G401.6 (cell line): ENCODE results near the gene SEPTIN6.
A peak's percentile ranks its signal among the peaks of the same experiment; 100 is the strongest.

Experiments used
- FAIRE-seq: peaks from 2 replicates; lab custom pipeline; 2012; peaks lifted over from hg19 to GRCh38; lab: Jason Lieb, UNC

Gene SEPTIN6

GRCh38 chrX:119693040-119693995 lies at the start of gene SEPTIN6:
TSS of gene SEPTIN6 (minus strand) at chrX:119693168. CDS start at chrX:119693105, 63 bp downstream.
- FAIRE-seq: peak; percentile 93

GRCh38 chrX:119738742-119739141 lies 45.8 kb upstream of the SEPTIN6 start:
- no peak for FAIRE-seq

GRCh38 chrX:119736206-119736764 lies 43.3 kb upstream of the SEPTIN6 start:
- FAIRE-seq: no peak

- no peak for FAIRE-seq
Observed at GRCh38 chrX:119735467-119735866, 42.5 kb upstream of the SEPTIN6 start.

DNA sequence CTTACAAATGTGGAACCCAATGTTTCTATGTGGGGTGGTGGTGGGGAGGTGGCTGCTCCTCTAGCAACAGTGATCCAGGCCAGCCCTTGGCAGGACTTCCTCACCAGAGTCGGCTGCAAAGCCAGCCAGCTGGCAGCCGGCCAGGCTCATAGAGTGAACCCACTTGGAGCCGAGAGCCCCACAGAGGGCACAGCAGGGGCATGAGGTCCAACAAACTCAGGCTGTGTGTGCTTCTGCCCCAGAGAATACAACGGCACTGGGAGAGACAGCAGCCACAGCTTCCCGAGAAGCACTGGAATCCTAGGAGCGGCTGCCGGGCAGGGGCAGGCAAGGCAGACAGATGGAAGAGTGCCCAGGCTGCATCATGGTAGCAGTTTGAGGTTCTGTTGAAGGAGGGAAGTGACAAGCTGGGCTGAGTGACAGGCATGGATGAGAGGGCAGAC lies 42.0 kb upstream of the SEPTIN6 start:
- FAIRE-seq: no peak

GRCh38 chrX:119729408-119730201 lies 36.6 kb upstream of the SEPTIN6 start:
- peak; percentile 50 for FAIRE-seq

GRCh38 chrX:119728487-119728886 lies 35.5 kb upstream of the SEPTIN6 start:
- FAIRE-seq: no peak

DNA sequence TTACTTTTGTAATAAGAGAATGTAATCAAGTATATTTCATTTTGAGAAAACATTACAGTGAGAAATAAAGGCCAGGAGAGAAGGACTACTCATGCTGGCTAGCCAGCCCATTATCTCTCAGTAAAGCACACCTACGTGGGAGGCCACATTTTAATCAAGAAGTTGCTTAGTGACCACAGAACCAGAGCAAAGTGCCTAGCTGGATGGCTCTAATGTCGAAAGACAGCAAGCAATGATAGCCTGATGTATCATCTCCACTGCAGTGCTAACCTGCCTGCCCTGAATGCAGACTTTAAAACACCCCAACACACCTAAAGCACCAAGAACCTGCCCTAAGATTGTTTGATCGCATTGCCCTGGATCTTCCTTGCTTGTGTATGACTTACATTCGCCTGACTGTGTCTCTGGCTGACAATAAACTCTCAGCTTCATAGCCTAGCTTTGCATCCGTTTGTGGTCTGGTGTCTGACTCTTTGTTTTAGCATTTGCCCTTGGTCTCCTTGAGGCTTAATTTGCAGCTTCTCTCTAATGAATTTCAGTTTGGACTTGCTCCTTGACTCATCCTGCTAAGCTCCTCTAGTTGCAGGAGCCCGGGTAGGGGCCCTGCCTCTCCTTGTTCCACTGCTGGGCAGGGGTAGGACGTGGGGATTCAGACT lies 34.1 kb upstream of the SEPTIN6 start:
- FAIRE-seq: no peak

GRCh38 chrX:119721926-119722325 lies 29.0 kb upstream of the SEPTIN6 start:
- FAIRE-seq: no peak

GRCh38 chrX:119721487-119721886 lies 28.5 kb upstream of the SEPTIN6 start:
- no peak for FAIRE-seq

- FAIRE-seq: no peak
Observed at GRCh38 chrX:119709630-119710029, 16.7 kb upstream of the SEPTIN6 start.

DNA sequence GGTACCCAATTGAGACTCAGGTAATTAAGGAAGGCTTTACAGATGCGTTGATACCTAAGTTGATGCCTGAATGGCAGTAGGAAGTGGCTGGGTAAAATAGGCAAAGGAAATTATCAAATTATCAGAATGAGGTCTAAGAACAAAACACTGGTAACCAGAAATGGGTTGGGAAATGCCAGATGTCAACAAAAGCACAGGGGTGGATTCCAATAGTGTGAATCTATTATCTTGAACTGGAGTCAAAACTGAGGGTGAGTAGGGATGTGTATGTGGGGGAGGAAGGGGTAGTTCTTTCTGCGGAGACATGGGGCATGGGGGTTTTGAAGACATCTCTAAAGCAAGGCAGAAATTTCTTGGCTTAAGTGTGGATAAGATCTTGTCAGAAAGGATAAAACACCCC lies 16.0 kb upstream of the SEPTIN6 start:
- no peak for FAIRE-seq

DNA sequence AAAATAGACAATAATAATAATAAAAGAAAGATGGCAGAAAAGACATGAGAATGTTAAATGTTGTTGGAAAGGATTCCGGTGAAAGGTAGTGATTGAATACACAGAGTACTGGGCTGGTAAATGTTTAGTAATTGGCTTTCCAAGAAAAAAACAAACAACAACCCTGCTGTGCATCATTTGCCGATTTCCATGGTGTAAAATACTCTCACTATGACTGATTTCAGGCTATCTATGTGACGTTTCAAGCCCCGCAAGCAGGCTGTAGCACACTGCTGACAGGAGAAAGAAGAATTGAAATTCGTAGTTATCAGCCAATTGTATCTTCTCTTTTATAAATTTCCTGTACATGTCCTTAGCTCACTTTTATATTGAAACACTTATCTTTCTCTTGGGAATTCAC lies 13.6 kb upstream of the SEPTIN6 start:
- FAIRE-seq: no peak

DNA sequence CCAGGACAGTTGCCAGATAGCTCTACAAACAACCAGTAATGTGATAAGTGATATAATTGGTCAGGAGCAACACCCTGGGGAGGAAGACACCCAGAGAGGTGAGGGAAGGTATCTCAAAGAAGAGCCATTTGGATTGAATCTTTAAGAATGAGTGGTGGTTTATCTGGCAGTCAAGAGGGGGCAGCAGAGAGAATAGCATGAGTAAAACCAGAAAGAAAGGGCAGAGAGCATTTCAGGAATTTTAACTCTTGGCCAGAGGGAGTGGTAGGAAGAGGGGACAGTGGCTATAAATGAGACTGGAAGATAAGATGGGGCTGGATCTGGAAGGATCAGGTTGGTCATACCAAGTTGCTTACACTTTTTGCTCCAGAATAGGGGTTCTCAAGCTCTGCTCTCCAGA lies 5.9 kb upstream of the SEPTIN6 start:
- FAIRE-seq: peak; percentile 79

GRCh38 chrX:119696251-119696890 lies 3.4 kb upstream of the SEPTIN6 start:
- no peak for FAIRE-seq

- no peak for FAIRE-seq
Observed at GRCh38 chrX:119695535-119696050, 2.6 kb upstream of the SEPTIN6 start.

DNA sequence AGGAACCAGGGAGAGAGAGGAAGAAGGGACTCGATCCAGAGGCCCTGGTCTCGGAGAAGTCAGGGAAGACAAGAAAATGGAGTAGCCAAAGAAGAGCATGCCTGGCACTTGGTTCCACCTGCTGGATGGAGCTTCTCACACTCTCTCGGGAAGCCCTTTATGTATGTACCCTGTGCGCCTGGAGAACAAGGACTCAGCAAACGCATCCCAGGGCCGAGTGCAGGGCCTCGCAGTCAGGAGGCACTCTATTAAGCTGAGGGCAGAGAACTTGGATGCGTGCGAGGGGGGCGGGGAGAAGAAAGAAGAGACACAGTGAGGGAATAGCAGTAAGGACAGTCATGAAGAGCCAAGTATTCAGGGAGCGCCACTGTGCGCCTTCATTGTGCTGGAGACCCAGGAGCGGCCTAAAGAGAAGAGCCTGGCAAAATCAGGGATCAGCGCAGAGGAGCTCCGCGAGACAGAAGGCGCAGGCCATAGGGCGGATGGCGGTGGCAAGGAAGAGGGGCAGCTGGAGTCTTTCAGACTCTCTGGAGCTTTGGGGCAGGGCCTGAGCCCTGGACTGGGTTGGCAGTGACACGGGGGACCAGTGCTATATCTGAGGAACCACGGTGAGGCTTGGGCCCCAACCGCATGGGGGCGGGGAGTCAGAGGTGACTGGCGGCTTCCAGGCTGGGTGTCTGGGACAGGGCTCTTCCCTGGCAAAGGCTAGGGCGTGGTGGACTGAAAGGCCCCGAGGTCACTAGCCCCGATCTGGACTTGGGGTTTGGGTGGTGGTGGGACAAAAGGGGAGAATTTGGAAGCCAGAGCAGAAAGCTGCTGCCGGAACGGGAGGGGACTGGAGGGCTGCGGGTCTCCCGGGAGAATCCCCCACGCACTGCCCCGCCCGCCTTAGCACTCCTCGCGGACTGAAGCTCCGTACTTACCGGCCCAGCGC lies 1.9 kb upstream of the SEPTIN6 start:
- no peak for FAIRE-seq

DNA sequence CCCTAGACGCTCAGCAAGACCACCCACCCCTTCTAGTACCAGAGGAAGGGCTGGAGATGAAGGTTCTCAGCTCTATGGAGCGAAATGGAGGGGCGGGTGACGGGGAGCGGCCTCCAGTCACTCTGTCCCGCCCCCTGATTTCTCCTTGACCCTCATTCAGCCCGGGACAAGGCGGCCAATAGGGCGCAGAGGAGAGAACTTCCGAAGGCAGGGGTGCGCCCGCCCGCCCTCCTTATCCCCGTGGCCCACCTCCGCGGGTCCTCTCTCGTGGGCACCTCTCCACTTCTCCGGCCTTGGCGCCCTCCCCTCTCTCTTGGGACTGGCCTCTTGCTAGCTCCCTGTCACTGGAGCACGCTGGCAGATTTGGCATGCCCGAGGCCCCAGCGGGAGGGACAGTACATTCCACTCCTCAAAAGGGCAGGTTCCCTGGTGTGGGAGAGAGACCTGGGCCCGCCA lies 1.1 kb upstream of the SEPTIN6 start:
- FAIRE-seq: no peak

GRCh38 chrX:119692191-119693039 lies 553 bp downstream of the SEPTIN6 start:
- FAIRE-seq: no peak
